GM23248 (cell line): ENCODE measurements around the gene STK4.

Experiments used
- EZH2 ChIP-seq: fragments of 200-600 bp; sonication (generic); IDR thresholded peaks from 2 replicates; pipeline ENCODE4 v1.6.1; 2018; ENCODE audit warnings: antibody characterized with exemption, mild to moderate bottlenecking; ENCODE audit not compliant: insufficient read depth, poor library complexity, severe bottlenecking
- EZH2phosphoT487 ChIP-seq: fragments of 200-600 bp; sonication (generic); IDR thresholded peaks from 2 replicates; pipeline ENCODE4 v1.6.1; 2018; ENCODE audit warnings: antibody characterized with exemption, moderate library complexity, mild to moderate bottlenecking, low read depth; ENCODE audit not compliant: insufficient read depth

DNA sequence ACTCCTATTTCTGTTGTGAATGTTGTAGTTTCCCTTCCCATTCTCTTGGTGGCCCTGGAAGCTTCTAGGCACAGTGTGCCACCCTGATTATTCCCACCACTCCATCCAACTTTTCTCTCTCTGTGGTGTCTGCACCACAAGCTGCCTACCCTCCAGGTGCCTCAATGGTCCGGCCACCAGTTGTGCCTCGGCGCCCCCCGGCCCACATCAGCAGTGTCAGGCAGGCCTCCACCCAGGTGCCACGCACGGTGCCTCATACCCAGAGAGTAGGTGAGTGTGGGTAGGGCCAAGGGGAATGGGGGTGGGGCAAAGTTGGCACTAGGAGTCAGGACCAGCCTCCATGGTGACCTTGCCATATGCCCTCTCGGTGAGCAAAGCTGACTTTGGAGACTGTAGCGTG lies 33.4 kb upstream of the STK4 start:
- TF ChIP-seq EZH2 (no peak), EZH2phosphoT487 (no peak)
